ENCODE results near the gene NDUFS2.
"Not testable (repeated sequence)": the region's sequence is repeated elsewhere in the genome, so short reads cannot be mapped to it uniquely, and the experiment has no call there.

NDUFS2 gene

GRCh38 chr1:161220002-161220401 lies 17.8 kb downstream of the NDUFS2 start:
- Histone ChIP-seq H3K9ac (ENCODE audit: low read length in 2 of 2) (no peak overlapping the region), H3K27ac (ENCODE audit: low read length) (no peak overlapping the region), H3K4me1 (ENCODE audit: control insufficient read depth, insufficient read depth, low read length) (no peaks in the 10 kb centered on the region), H3K36me3 (ENCODE audit: control insufficient read depth in 2 of 2, insufficient read depth in 2 of 2, low read length in 2 of 2) (peaks cover 0 to 2% of the 10 kb centered on the region in 2 donors), H3K27me3 (ENCODE audit: control insufficient read depth in 1 of 2, insufficient read depth in 2 of 2, low read length in 2 of 2) (no peaks in the 10 kb centered on the region), H3K9me3 (ENCODE audit: control insufficient read depth in 2 of 2, low read length in 2 of 2) (no peaks in the 10 kb centered on the region), H3K4me3 (ENCODE audit: low read length in 2 of 2) (no peak overlapping the region)

GRCh38 chr1:161222175-161223019 lies 20.2 kb downstream of the NDUFS2 start:
- no peak overlapping the region for H3K9ac ChIP-seq (ENCODE audit: low read length in 2 of 2)
- no peak overlapping the region for H3K27ac ChIP-seq (ENCODE audit: low read length)
- H3K27me3 ChIP-seq (ENCODE audit: control insufficient read depth in 1 of 2, insufficient read depth in 2 of 2, low read length in 2 of 2), result no peaks in the 10 kb centered on the region

GRCh38 chr1:161223805-161224694 lies 21.9 kb downstream of the NDUFS2 start:
- Histone ChIP-seq H3K27me3 (ENCODE audit: control insufficient read depth in 1 of 2, insufficient read depth in 2 of 2, low read length in 2 of 2) (no peaks in the 10 kb centered on the region), H3K9ac (ENCODE audit: low read length in 2 of 2) (no peak overlapping the region), H3K9me3 (ENCODE audit: control insufficient read depth in 2 of 2, low read length in 2 of 2) (no peaks in the 10 kb centered on the region), H3K36me3 (ENCODE audit: control insufficient read depth in 2 of 2, insufficient read depth in 2 of 2, low read length in 2 of 2) (peaks cover 9 to 10% of the 10 kb centered on the region in 2 donors), H3K4me3 (ENCODE audit: low read length in 2 of 2) (no peak overlapping the region), H3K4me1 (ENCODE audit: control insufficient read depth, insufficient read depth, low read length) (peaks cover 24% of the 10 kb centered on the region), H3K27ac (ENCODE audit: low read length) (no peak overlapping the region)

More at GRCh38 chr1:161222175-161223019, 20.2 kb downstream of the NDUFS2 start:
- Histone ChIP-seq H3K36me3 (ENCODE audit: control insufficient read depth in 2 of 2, insufficient read depth in 2 of 2, low read length in 2 of 2) (no peaks in the 10 kb centered on the region), H3K4me3 (ENCODE audit: low read length in 2 of 2) (no peak overlapping the region), H3K9me3 (ENCODE audit: control insufficient read depth in 2 of 2, low read length in 2 of 2) (no peaks in the 10 kb centered on the region), H3K4me1 (ENCODE audit: control insufficient read depth, insufficient read depth, low read length) (peaks cover 18% of the 10 kb centered on the region)

- Histone ChIP-seq H3K4me1 (ENCODE audit: control insufficient read depth, insufficient read depth, low read length) (peaks cover 24% of the 10 kb centered on the region), H3K36me3 (ENCODE audit: control insufficient read depth in 2 of 2, insufficient read depth in 2 of 2, low read length in 2 of 2) (peaks cover 13 to 15% of the 10 kb centered on the region in 2 donors)
- not testable (repeated sequence) for H3K9ac ChIP-seq (ENCODE audit: low read length in 2 of 2); H3K27me3 ChIP-seq (ENCODE audit: control insufficient read depth in 1 of 2, insufficient read depth in 2 of 2, low read length in 2 of 2); H3K27ac ChIP-seq (ENCODE audit: low read length); H3K9me3 ChIP-seq (ENCODE audit: control insufficient read depth in 2 of 2, low read length in 2 of 2); H3K4me3 ChIP-seq (ENCODE audit: low read length in 2 of 2)
Observed at GRCh38 chr1:161224695-161225087, 22.5 kb downstream of the NDUFS2 start.

GRCh38 chr1:161225178-161225533 lies 23.0 kb downstream of the NDUFS2 start:
- H3K36me3 ChIP-seq (ENCODE audit: control insufficient read depth in 2 of 2, insufficient read depth in 2 of 2, low read length in 2 of 2), result peaks cover 16 to 18% of the 10 kb centered on the region in 2 donors
- no peaks in the 10 kb centered on the region for H3K27me3 ChIP-seq (ENCODE audit: control insufficient read depth in 1 of 2, insufficient read depth in 2 of 2, low read length in 2 of 2)
- H3K4me3 ChIP-seq (ENCODE audit: low read length in 2 of 2), result peak overlapping the region in 1 of 2 donors; percentile 15
- H3K4me1 ChIP-seq (ENCODE audit: control insufficient read depth, insufficient read depth, low read length), result peaks cover 24% of the 10 kb centered on the region
- no peak overlapping the region for H3K9ac ChIP-seq (ENCODE audit: low read length in 2 of 2)
- H3K9me3 ChIP-seq (ENCODE audit: control insufficient read depth in 2 of 2, low read length in 2 of 2), result no peaks in the 10 kb centered on the region
- H3K27ac ChIP-seq (ENCODE audit: low read length), result peak overlapping the region; percentile 53

- Histone ChIP-seq H3K27me3 (ENCODE audit: control insufficient read depth in 1 of 2, insufficient read depth in 2 of 2, low read length in 2 of 2) (no peaks in the 10 kb centered on the region), H3K9me3 (ENCODE audit: control insufficient read depth in 2 of 2, low read length in 2 of 2) (no peaks in the 10 kb centered on the region), H3K27ac (ENCODE audit: low read length) (peak within 1 kb of the TSS; percentile 53), H3K4me3 (ENCODE audit: low read length in 2 of 2) (peak within 1 kb of the TSS; percentile 91 to 99), H3K36me3 (ENCODE audit: control insufficient read depth in 2 of 2, insufficient read depth in 2 of 2, low read length in 2 of 2) (peaks cover 16 to 23% of the 10 kb centered on the region in 2 donors), H3K9ac (ENCODE audit: low read length in 2 of 2) (peak within 1 kb of the TSS; percentile 85 to 89), H3K4me1 (ENCODE audit: control insufficient read depth, insufficient read depth, low read length) (peaks cover 24% of the 10 kb centered on the region)
Observed at GRCh38 chr1:161225534-161226319, 23.6 kb downstream of the NDUFS2 start, which contains the start of gene TOMM40L. TOMM40L (plus strand) TSS chr1:161226060; CDS start chr1:161226490, 430 bp downstream.

GRCh38 chr1:161226320-161226711 lies 24.1 kb downstream of the NDUFS2 start:
- no peaks in the 10 kb centered on the region for H3K9me3 ChIP-seq (ENCODE audit: control insufficient read depth in 2 of 2, low read length in 2 of 2)
- H3K9ac ChIP-seq (ENCODE audit: low read length in 2 of 2), result peak overlapping the region; percentile 85 to 89
- H3K4me3 ChIP-seq (ENCODE audit: low read length in 2 of 2), result peak overlapping the region; percentile 91 to 99
- peaks cover 24% of the 10 kb centered on the region for H3K4me1 ChIP-seq (ENCODE audit: control insufficient read depth, insufficient read depth, low read length)
- H3K27me3 ChIP-seq (ENCODE audit: control insufficient read depth in 1 of 2, insufficient read depth in 2 of 2, low read length in 2 of 2), result no peaks in the 10 kb centered on the region
- H3K27ac ChIP-seq (ENCODE audit: low read length), result peak overlapping the region; percentile 49
- peaks cover 16 to 24% of the 10 kb centered on the region in 2 donors for H3K36me3 ChIP-seq (ENCODE audit: control insufficient read depth in 2 of 2, insufficient read depth in 2 of 2, low read length in 2 of 2)

- peaks cover 24% of the 10 kb centered on the region for H3K4me1 ChIP-seq (ENCODE audit: control insufficient read depth, insufficient read depth, low read length)
- H3K4me3 ChIP-seq (ENCODE audit: low read length in 2 of 2), result peak overlapping the region; percentile 91 to 99
- peak overlapping the region; percentile 62 to 85 for H3K9ac ChIP-seq (ENCODE audit: low read length in 2 of 2)
- H3K9me3 ChIP-seq (ENCODE audit: control insufficient read depth in 2 of 2, low read length in 2 of 2), result no peaks in the 10 kb centered on the region
- peaks cover 16 to 24% of the 10 kb centered on the region in 2 donors for H3K36me3 ChIP-seq (ENCODE audit: control insufficient read depth in 2 of 2, insufficient read depth in 2 of 2, low read length in 2 of 2)
- H3K27me3 ChIP-seq (ENCODE audit: control insufficient read depth in 1 of 2, insufficient read depth in 2 of 2, low read length in 2 of 2), result no peaks in the 10 kb centered on the region
- no peak overlapping the region for H3K27ac ChIP-seq (ENCODE audit: low read length)
Observed at GRCh38 chr1:161226759-161227158, 24.6 kb downstream of the NDUFS2 start.

- H3K27ac ChIP-seq (ENCODE audit: low read length), result no peak overlapping the region
- no peaks in the 10 kb centered on the region for H3K9me3 ChIP-seq (ENCODE audit: control insufficient read depth in 2 of 2, low read length in 2 of 2)
Observed at GRCh38 chr1:161227196-161227871, 25.2 kb downstream of the NDUFS2 start.

More at GRCh38 chr1:161227196-161227871, 25.2 kb downstream of the NDUFS2 start:
- peak overlapping the region; percentile 91 to 99 for H3K4me3 ChIP-seq (ENCODE audit: low read length in 2 of 2)
- H3K4me1 ChIP-seq (ENCODE audit: control insufficient read depth, insufficient read depth, low read length), result peaks cover 24% of the 10 kb centered on the region
- H3K27me3 ChIP-seq (ENCODE audit: control insufficient read depth in 1 of 2, insufficient read depth in 2 of 2, low read length in 2 of 2), result no peaks in the 10 kb centered on the region
- H3K9ac ChIP-seq (ENCODE audit: low read length in 2 of 2), result peak overlapping the region; percentile 36 to 85
- H3K36me3 ChIP-seq (ENCODE audit: control insufficient read depth in 2 of 2, insufficient read depth in 2 of 2, low read length in 2 of 2), result peaks cover 16 to 24% of the 10 kb centered on the region in 2 donors
